ENCODE data around the gene TKT. TPM values are rescaled to one million over a fixed set of nuclear protein-coding genes. Genes with fewer than 3 reads are reported as not detected.

TKT gene, protein sequence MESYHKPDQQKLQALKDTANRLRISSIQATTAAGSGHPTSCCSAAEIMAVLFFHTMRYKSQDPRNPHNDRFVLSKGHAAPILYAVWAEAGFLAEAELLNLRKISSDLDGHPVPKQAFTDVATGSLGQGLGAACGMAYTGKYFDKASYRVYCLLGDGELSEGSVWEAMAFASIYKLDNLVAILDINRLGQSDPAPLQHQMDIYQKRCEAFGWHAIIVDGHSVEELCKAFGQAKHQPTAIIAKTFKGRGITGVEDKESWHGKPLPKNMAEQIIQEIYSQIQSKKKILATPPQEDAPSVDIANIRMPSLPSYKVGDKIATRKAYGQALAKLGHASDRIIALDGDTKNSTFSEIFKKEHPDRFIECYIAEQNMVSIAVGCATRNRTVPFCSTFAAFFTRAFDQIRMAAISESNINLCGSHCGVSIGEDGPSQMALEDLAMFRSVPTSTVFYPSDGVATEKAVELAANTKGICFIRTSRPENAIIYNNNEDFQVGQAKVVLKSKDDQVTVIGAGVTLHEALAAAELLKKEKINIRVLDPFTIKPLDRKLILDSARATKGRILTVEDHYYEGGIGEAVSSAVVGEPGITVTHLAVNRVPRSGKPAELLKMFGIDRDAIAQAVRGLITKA
- total RNA-seq, result 10 to 100 TPM; 16.8 to 51.9 (median 21.2) TPM
- polyA plus RNA-seq, result 10 to 100 TPM; 10.5 to 25.6 (median 23.7) TPM
- long read RNA-seq, donor 1, transcript TKT-208 (14 exons, 3,010 nt), result major isoform, 24 of 65 reads
- long read RNA-seq, donor 1, partial matches to known transcripts, result 27 of 65 reads
- long read RNA-seq, donor 1, other reads (novel, unspliced or antisense), result 13 of 65 reads
- long read RNA-seq, donor 2, transcript TKT-208 (14 exons, 3,010 nt), result major isoform, 9 of 27 reads
- long read RNA-seq, donor 2, partial matches to known transcripts, result 3 of 27 reads
- long read RNA-seq, donor 2, other reads (novel, unspliced or antisense), result 15 of 27 reads

DNA sequence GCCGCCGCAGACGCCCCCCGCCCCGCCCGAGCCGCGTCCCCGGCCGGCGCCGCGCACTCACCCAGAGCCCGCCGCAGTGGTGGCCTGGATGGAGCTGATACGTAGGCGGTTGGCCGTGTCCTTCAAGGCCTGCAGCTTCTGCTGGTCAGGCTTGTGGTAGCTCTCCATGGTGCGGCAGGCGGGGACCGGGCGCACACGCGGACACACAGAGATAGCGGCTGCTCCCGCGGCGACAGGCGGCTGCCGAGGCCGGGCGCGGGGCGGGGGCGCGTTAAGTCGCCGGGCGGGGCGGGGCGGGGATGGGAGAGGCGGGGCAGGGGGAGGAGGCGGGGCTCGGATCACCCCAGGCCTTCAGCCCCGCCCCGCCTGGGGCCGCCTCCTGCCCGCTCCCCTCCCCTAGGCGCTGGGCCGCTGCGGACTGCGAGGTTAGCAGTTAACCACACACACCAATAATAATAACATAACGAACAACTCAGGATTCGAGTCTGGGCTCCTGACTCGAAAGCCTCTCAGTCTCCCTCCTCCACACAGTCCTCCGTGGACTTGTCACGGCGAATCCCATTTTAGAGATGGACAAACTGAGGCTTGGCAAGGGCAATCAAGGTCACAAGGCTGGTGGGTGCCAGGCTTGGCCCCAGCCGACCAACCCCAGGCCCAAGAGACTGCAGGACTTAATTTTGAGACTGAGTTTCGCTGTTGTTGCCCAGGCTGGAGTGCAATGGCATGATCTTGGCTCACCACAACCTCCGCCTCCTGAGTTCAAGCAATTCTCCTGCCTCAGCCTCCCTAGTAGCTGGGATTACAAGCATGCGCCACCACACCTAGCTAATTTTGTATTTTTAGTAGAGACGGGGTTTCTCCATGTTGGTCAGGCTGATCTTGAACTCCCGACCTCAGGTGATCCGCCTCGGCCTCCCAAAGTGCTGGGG lies at the start of gene TKT:
TSS of gene TKT (minus strand) at position 248 of the 929 bp plus-strand sequence. CDS start at position 168, 80 bp downstream.
- H3K27ac ChIP-seq, result peak within 1 kb of the TSS; percentile 89
- peak within 1 kb of the TSS; percentile 99 for H3K4me3 ChIP-seq
- no peaks in the 10 kb centered on the region for H3K36me3 ChIP-seq (ENCODE audit: insufficient read depth in 1 of 2, low read depth in 1 of 2)
- TF ChIP-seq, protein P1, sequence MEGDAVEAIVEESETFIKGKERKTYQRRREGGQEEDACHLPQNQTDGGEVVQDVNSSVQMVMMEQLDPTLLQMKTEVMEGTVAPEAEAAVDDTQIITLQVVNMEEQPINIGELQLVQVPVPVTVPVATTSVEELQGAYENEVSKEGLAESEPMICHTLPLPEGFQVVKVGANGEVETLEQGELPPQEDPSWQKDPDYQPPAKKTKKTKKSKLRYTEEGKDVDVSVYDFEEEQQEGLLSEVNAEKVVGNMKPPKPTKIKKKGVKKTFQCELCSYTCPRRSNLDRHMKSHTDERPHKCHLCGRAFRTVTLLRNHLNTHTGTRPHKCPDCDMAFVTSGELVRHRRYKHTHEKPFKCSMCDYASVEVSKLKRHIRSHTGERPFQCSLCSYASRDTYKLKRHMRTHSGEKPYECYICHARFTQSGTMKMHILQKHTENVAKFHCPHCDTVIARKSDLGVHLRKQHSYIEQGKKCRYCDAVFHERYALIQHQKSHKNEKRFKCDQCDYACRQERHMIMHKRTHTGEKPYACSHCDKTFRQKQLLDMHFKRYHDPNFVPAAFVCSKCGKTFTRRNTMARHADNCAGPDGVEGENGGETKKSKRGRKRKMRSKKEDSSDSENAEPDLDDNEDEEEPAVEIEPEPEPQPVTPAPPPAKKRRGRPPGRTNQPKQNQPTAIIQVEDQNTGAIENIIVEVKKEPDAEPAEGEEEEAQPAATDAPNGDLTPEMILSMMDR (IDR thresholded peaks at IDR 0.05), result no peak
- intact Hi-C loops (cut with DNase I), result no loop called here
- DNase-seq, result peak; percentile 89 to 91
- H3K4me1 ChIP-seq, result peaks cover 44% of the 10 kb centered on the region
- H3K27me3 ChIP-seq (ENCODE audit: insufficient read depth in 3 of 3, low read length in 2 of 3), result no peaks in the 10 kb centered on the region
- no peaks in the 10 kb centered on the region for H3K9me3 ChIP-seq
- 14 to 27% (median 25%) methylated on average over 32 to 66 of the region's 66 CpGs for WGBS, 3 donors
- ATAC-seq, result peak; percentile 81 to 85 (median 83)

DNA sequence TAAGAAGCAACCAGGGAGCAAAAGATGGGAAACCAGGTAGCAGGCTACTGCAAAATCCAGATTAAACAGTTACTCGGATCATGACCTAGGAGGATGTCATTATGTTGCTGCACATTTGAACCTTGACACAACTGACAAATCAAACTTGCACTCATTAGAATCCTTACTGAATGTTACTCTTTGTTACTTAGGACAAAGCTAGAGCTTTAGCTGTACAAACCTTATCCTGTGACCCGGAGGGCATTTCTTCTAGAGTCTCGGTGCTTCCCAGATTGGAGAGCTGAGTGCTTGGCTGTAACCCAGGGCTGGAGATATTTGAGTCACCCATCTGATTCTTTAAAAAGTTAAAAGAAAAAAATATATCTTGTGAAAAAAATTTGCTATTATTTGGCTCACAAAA lies 48.1 kb upstream of the TKT start:
- peak overlapping the region; percentile 21 for H3K27ac ChIP-seq
- DNase-seq (no peak), ATAC-seq (no peak)
- H3K36me3 ChIP-seq (ENCODE audit: insufficient read depth in 1 of 2, low read depth in 1 of 2), result peaks cover 6 to 51% of the 10 kb centered on the region in 2 donors
- WGBS, 3 donors, result 33 to 64% (median 39%) methylated on average over 3 of the region's 3 CpGs
- peaks cover 12% of the 10 kb centered on the region for H3K4me1 ChIP-seq
- no peaks in the 10 kb centered on the region for H3K27me3 ChIP-seq (ENCODE audit: insufficient read depth in 3 of 3, low read length in 2 of 3)
- H3K4me3 ChIP-seq, result no peak overlapping the region
- intact Hi-C loops (cut with DNase I), result loop anchor here in 1 of 2 donors (5.0 kb wide), 1 partner anchor 408 kb away; no protein-coding TSS in a partner anchor
- TF ChIP-seq, protein P1 (IDR thresholded peaks at IDR 0.05), result no peak
- no peaks in the 10 kb centered on the region for H3K9me3 ChIP-seq

DNA sequence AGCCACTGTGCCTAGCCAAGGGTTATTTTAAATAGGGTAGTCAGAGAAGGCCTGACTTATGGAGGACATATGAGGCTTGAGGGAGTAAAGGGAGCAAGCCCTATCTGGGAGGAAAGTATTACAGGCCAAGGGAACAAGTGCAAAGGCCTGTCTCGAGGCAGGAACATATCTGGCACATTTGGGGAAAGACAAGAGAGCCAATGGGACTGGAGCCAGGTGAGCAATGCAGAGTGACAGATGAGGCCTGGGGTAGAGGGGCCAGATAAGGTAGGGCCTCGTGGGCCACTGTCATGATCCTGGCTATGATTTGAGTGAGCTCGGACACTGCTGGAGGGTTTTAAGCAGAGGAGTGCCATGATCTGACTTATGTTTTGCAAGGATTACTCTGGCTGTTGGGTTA lies 47.7 kb upstream of the TKT start:
- peaks cover 6 to 51% of the 10 kb centered on the region in 2 donors for H3K36me3 ChIP-seq (ENCODE audit: insufficient read depth in 1 of 2, low read depth in 1 of 2)
- intact Hi-C loops (cut with DNase I), result loop anchor here in 1 of 2 donors (5.0 kb wide), 1 partner anchor 409 kb away; no protein-coding TSS in a partner anchor
- TF ChIP-seq, protein P1 (IDR thresholded peaks at IDR 0.05), result no peak
- H3K4me1 ChIP-seq, result peaks cover 12% of the 10 kb centered on the region
- no peaks in the 10 kb centered on the region for H3K9me3 ChIP-seq
- DNase-seq, result peak; percentile 36 to 80
- ATAC-seq, result peak; percentile 85 to 91 (median 90)
- peak overlapping the region; percentile 21 for H3K27ac ChIP-seq
- no peak overlapping the region for H3K4me3 ChIP-seq
- 23 to 30% (median 25%) methylated on average over 3 of the region's 3 CpGs for WGBS, 3 donors
- no peaks in the 10 kb centered on the region for H3K27me3 ChIP-seq (ENCODE audit: insufficient read depth in 3 of 3, low read length in 2 of 3)

DNA sequence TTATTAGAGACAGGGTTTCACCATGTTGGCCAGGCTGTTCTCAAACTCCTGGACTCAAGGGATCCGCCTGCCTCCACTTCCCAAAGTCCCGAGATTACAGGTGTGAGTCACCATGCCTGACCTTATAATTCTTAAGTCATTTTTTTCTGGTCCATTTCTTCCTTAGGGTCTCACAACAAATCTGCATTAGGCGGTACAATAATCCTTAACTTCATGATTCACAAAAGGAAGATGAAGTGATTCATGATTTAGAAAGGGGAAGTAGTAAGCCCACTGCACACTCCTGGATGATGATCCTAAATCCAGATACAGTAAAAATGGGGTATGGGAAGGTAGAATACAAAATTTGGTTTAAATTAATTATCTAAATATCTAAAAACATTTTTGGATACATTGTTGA lies 45.0 kb upstream of the TKT start:
- DNase-seq (no peak), ATAC-seq (no peak)
- intact Hi-C loops (cut with DNase I), result loop anchor here in 1 of 2 donors (5.0 kb wide), 1 partner anchor 411 kb away; no protein-coding TSS in a partner anchor
- H3K27ac ChIP-seq, result no peak overlapping the region
- no peaks in the 10 kb centered on the region for H3K27me3 ChIP-seq (ENCODE audit: insufficient read depth in 3 of 3, low read length in 2 of 3)
- H3K4me1 ChIP-seq, result peaks cover 11% of the 10 kb centered on the region
- peaks cover 6 to 53% of the 10 kb centered on the region in 2 donors for H3K36me3 ChIP-seq (ENCODE audit: insufficient read depth in 1 of 2, low read depth in 1 of 2)
- TF ChIP-seq, protein P1 (IDR thresholded peaks at IDR 0.05), result no peak
- WGBS, 3 donors, result 85 to 95% (median 95%) methylated on average over 3 of the region's 3 CpGs
- H3K9me3 ChIP-seq, result no peaks in the 10 kb centered on the region
- no peak overlapping the region for H3K4me3 ChIP-seq
